NCI-H1436 (cell line): ENCODE data around the gene EYA2.

Experiments used
- DNase-seq: peaks from one replicate; lab custom pipeline; 2025; lab: John Stamatoyannopoulos, UW

EYA2 gene

GRCh38 chr20:47227119-47227518 is 332.5 kb downstream of the EYA2 start:
- no peak for DNase-seq

DNA sequence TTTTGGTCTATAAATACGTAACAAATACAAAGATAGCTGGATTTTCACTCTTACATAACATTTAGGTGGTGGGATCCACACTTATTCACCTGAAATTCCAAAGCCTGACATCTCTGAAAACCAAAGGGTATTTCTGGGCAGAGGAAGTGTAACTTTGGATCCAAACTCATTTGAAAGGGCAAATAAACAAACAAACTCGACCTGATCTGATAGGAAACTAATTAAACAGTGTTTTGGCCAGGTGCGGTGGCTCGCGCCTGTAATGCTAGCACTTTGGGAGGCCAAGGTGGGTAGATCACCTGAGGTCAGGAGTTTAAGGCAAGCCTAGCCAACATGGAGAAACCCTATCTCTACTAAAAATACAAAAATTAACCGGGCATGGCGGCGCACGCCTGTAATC is 332.9 kb downstream of the EYA2 start:
- no peak for DNase-seq

- no peak for DNase-seq
Measured at GRCh38 chr20:47228654-47229053, 334.0 kb downstream of the EYA2 start.

GRCh38 chr20:47230811-47231256 is 336.2 kb downstream of the EYA2 start:
- DNase-seq: no peak

GRCh38 chr20:47231382-47232039 is 336.9 kb downstream of the EYA2 start:
- no peak for DNase-seq

- no peak for DNase-seq
Measured at GRCh38 chr20:47232518-47232917, 337.9 kb downstream of the EYA2 start.

DNA sequence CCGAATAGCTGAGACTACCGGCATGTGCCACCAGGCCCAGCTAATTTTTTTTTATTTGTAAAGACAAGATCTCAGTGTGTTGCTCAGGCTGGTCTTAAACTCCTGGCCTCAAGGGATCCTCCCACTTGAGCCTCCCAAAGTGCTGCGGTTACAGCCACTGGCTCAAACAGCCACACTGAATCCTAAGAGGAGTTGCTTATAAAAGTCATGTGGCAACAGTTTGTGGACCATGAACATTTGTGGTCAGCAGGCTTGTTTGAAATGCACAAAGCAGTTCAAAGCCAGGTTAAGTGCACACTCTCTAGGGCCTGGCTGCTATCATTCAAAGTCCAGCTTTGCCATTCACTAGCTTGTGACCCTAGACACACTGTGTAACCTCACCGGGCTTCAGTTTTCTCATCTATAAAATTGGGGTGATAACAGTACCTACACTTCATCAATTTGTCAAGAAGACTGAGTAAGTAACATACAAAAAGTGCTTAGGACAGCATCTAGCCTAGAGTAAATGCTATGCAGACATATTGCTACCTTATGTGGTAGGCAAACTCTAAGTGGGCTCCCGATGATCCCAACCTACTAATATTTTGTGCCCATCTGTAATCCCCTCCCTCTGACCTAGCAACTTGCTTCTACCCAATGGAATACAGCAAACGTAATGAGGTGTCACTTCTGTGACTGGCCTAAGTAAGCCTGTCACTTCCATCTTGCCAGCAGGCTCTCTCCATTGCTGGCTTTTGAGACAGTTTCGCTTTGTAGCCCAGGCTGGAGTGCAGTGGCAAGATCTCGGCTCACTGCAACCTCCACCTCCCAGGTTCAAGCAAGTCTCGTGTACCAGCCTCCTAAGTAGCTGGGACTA is 338.9 kb downstream of the EYA2 start:
- DNase-seq: no peak

- no peak for DNase-seq
Measured at GRCh38 chr20:47235111-47235510, 340.5 kb downstream of the EYA2 start.

GRCh38 chr20:47235853-47236638 is 341.4 kb downstream of the EYA2 start:
- DNase-seq: no peak

- no peak for DNase-seq
Measured at GRCh38 chr20:47236639-47236900, 341.9 kb downstream of the EYA2 start.

GRCh38 chr20:47237715-47238114 is 343.1 kb downstream of the EYA2 start:
- no peak for DNase-seq
